ENCODE results near the gene FIP1L1.

Gene FIP1L1

DNA sequence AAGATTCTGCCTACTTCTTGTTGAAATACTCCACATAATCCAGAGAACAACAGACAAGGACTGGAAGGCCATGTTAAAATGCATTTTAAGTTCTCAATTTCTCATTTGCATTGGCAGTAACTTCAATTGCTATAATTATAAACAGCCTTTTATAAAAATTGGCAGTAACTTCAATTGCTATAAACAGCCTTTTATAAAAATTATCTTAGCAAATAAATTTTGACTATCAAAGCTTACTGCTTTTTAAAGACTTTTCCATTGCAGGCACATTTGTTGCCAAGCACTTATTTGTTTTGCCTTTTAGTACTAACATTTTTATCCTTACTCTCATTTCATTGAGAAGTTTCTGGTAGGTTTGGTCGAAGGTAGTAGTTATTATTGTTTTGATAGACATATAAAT lies 29.4 kb upstream of the FIP1L1 start:
- TF ChIP-seq, protein P1, sequence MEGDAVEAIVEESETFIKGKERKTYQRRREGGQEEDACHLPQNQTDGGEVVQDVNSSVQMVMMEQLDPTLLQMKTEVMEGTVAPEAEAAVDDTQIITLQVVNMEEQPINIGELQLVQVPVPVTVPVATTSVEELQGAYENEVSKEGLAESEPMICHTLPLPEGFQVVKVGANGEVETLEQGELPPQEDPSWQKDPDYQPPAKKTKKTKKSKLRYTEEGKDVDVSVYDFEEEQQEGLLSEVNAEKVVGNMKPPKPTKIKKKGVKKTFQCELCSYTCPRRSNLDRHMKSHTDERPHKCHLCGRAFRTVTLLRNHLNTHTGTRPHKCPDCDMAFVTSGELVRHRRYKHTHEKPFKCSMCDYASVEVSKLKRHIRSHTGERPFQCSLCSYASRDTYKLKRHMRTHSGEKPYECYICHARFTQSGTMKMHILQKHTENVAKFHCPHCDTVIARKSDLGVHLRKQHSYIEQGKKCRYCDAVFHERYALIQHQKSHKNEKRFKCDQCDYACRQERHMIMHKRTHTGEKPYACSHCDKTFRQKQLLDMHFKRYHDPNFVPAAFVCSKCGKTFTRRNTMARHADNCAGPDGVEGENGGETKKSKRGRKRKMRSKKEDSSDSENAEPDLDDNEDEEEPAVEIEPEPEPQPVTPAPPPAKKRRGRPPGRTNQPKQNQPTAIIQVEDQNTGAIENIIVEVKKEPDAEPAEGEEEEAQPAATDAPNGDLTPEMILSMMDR (conservative IDR thresholded peaks at IDR 0.05; ENCODE audit: low read depth, low read length): no peak
- Histone ChIP-seq H3K27me3 (ENCODE audit: insufficient read depth, low read depth) (no peaks in the 10 kb centered on the region), H4K20me1 (ENCODE audit: insufficient read depth) (no peaks in the 10 kb centered on the region), H3K4me3 (IDR thresholded peaks at IDR 0.05; ENCODE audit: insufficient read depth, low read depth, low read length) (no peak overlapping the region), H3K4me2 (no peak overlapping the region), H3K36me3 (ENCODE audit: insufficient read depth) (peaks cover 15% of the 10 kb centered on the region; the same call in 1 of the 2 replicates), H3K4me1 (ENCODE audit: low read depth, poor library complexity, severe bottlenecking) (no peaks in the 10 kb centered on the region), H2AFZ (ENCODE audit: low read depth) (no peak overlapping the region), H3K27ac (no peak overlapping the region), H3K9ac (no peak overlapping the region), H3K79me2 (ENCODE audit: insufficient read depth, low read depth) (peaks cover 10% of the 10 kb centered on the region; the same call in 1 of the 2 replicates)

DNA sequence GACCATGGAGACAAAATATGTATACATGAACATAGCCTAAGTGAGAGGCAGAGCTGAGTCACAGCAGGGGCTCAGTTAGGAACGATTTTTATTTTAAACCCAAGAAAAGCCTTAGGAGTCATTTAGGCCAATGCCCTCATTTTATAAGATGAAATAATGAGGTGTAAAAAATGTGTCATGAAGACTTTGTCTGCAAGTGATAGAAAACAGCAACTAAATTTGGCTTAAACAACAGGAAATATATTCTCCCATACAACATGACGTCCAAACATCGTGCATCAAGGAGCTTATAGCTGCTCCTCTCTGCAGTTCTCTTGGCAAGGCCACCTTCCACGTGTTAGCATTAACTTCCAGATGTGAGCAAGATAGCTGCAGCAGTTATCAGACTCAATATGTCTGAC lies 28.4 kb upstream of the FIP1L1 start:
- TF ChIP-seq, protein P1 (conservative IDR thresholded peaks at IDR 0.05; ENCODE audit: low read depth, low read length): no peak
- H3K36me3 ChIP-seq (ENCODE audit: insufficient read depth): peaks cover 15% of the 10 kb centered on the region; the same call in 1 of the 2 replicates

DNA sequence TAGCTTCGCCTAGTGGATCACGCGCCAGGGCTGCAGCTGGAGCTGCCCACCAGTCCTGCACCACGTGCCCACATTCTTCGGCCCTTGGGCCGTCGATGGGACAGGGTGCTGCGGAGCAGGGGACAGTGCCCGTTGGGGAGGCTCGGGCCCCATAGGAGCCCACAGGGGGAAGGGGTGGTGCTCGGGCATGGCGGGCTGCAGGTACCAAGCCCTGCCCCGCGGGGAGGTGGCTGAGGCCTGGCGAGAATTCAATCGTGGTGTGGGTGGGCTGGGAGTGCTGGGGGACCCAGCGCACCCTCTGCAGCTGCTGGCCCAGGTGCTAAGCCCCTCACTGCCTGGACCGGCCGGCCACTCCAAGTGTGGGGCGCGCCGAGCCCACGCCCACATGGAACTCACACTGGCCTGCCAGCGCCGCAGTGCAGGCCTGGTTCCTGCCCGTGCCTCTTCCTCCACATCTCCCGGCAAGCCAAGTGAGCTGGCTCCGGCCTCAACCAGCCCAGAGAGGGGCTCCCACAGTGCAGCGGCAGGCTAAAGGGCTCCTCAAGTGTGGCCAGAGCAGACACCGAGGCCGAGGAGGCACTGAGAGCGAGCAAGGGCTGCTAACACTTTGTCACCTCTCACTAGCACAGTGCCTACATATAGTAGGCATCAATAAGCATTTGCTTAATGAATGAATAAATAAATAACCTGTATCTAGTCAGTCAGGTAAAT lies 23.3 kb upstream of the FIP1L1 start:
- Histone ChIP-seq H3K79me2 (ENCODE audit: insufficient read depth, low read depth) (peaks cover 30% of the 10 kb centered on the region; the same call in 1 of the 2 replicates), H3K9ac (no peak overlapping the region), H3K4me1 (ENCODE audit: low read depth, poor library complexity, severe bottlenecking) (no peaks in the 10 kb centered on the region), H4K20me1 (ENCODE audit: insufficient read depth) (no peaks in the 10 kb centered on the region), H3K36me3 (ENCODE audit: insufficient read depth) (peaks cover 10% of the 10 kb centered on the region; the same call in 1 of the 2 replicates), H3K27ac (no peak overlapping the region), H3K27me3 (ENCODE audit: insufficient read depth, low read depth) (no peaks in the 10 kb centered on the region), H3K4me3 (IDR thresholded peaks at IDR 0.05; ENCODE audit: insufficient read depth, low read depth, low read length) (no peak overlapping the region), H3K4me2 (no peak overlapping the region), H2AFZ (ENCODE audit: low read depth) (no peak overlapping the region)
- TF ChIP-seq, protein P1 (conservative IDR thresholded peaks at IDR 0.05; ENCODE audit: low read depth, low read length): no peak

More for the DNA sequence above, 28.4 kb upstream of the FIP1L1 start:
- Histone ChIP-seq H3K4me1 (ENCODE audit: low read depth, poor library complexity, severe bottlenecking) (no peaks in the 10 kb centered on the region), H3K27ac (no peak overlapping the region), H3K27me3 (ENCODE audit: insufficient read depth, low read depth) (no peaks in the 10 kb centered on the region), H4K20me1 (ENCODE audit: insufficient read depth) (no peaks in the 10 kb centered on the region), H2AFZ (ENCODE audit: low read depth) (no peak overlapping the region), H3K4me2 (no peak overlapping the region), H3K9ac (no peak overlapping the region), H3K4me3 (IDR thresholded peaks at IDR 0.05; ENCODE audit: insufficient read depth, low read depth, low read length) (no peak overlapping the region), H3K79me2 (ENCODE audit: insufficient read depth, low read depth) (peaks cover under 1% of the 10 kb centered on the region; the same call in 1 of the 2 replicates)

DNA sequence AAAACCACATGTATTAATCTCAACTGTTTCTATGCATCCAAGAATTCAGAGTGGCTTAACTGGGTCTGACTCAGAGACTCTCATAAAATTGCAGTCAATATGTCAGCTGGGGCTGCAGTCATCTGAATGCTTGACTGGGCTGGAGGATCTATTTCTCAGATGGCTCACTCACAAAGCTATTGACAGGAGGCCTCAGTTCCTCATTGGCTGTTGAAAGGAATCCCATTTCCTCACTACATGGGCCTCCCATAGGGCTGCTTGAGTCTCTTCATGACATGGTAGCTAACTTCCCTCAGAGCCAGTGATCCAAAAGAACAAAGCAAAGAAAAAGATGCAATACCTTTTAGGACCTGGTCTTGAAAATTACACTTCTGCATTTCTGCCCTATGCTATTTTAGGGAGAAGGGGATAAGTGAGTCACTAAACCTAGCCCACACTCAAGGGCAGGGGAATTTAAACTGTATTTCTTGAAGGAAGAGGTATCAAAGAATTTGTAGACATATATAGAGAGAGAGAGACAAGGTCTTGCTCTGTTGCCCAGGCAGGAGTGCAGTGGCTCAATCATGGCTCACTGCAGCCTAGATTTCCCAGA lies 21.4 kb upstream of the FIP1L1 start:
- Histone ChIP-seq H2AFZ (ENCODE audit: low read depth) (no peak overlapping the region), H3K27me3 (ENCODE audit: insufficient read depth, low read depth) (no peaks in the 10 kb centered on the region), H3K79me2 (ENCODE audit: insufficient read depth, low read depth) (peaks cover 48% of the 10 kb centered on the region), H4K20me1 (ENCODE audit: insufficient read depth) (no peaks in the 10 kb centered on the region), H3K4me1 (ENCODE audit: low read depth, poor library complexity, severe bottlenecking) (peaks cover 5% of the 10 kb centered on the region), H3K9ac (no peak overlapping the region), H3K36me3 (ENCODE audit: insufficient read depth) (peaks cover 6% of the 10 kb centered on the region; the same call in 1 of the 2 replicates), H3K4me3 (IDR thresholded peaks at IDR 0.05; ENCODE audit: insufficient read depth, low read depth, low read length) (no peak overlapping the region), H3K4me2 (no peak overlapping the region), H3K27ac (no peak overlapping the region)
- TF ChIP-seq, protein P1 (conservative IDR thresholded peaks at IDR 0.05; ENCODE audit: low read depth, low read length): no peak

Measured in KMS-11 (cell line).